Measurements from ENCODE around the gene EHMT1.
"Not testable (repeated sequence)": the region's sequence is repeated elsewhere in the genome, so short reads cannot be mapped to it uniquely, and the experiment has no call there.

DNA sequence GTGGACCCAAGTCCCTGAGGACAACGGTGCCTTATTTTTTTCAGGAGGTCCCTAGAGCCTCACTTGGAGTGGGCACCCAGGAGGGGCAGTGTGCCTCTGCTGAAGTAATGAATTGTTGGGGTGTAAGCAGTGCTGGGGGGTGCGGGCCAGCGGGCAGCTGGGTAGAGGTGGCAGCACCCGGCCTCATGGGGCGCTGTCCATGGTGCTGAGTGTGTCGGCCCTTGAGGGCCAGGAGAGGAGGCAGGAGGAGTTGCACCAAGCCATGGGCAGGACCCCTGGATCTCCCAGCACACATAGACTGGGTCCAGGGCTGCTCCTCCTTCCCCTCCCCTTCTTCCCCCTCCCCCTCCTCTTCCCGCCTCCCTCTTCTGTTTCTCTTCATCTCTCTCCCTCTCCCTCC, 265.7 kb downstream of the EHMT1 start:
- TF ChIP-seq POLR2A (IDR thresholded peaks at IDR 0.05; ENCODE audit: low read depth): not testable (repeated sequence)
- TF ChIP-seq, protein P1, sequence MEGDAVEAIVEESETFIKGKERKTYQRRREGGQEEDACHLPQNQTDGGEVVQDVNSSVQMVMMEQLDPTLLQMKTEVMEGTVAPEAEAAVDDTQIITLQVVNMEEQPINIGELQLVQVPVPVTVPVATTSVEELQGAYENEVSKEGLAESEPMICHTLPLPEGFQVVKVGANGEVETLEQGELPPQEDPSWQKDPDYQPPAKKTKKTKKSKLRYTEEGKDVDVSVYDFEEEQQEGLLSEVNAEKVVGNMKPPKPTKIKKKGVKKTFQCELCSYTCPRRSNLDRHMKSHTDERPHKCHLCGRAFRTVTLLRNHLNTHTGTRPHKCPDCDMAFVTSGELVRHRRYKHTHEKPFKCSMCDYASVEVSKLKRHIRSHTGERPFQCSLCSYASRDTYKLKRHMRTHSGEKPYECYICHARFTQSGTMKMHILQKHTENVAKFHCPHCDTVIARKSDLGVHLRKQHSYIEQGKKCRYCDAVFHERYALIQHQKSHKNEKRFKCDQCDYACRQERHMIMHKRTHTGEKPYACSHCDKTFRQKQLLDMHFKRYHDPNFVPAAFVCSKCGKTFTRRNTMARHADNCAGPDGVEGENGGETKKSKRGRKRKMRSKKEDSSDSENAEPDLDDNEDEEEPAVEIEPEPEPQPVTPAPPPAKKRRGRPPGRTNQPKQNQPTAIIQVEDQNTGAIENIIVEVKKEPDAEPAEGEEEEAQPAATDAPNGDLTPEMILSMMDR (IDR thresholded peaks at IDR 0.05): not testable (repeated sequence)

All from esophagus muscularis mucosa (tissue), 3 donors.